IMR-90 (cell line): ENCODE data around the gene PPM1M. TPM values are rescaled to one million over a fixed set of nuclear protein-coding genes. Genes with fewer than 3 reads are reported as not detected.

ENCODE experiments used
- ATAC-seq: fragments of 200-7000 bp; cut with Tn5 transposase; 2 replicates; pipeline ENCODE4 v1.9.1; 2020; ENCODE audit warnings: low read depth, mild to moderate bottlenecking, moderate library complexity
- BruUV-seq: library from RNA; stranded (reverse); fragments of 400-500 nt; replicated peaks from 2 replicates; lab custom pipeline; 2021; lab: Mats Ljungman, UMichigan
- CTCF ChIA-PET: fragments of 300-600 bp; formaldehyde crosslinking; extraction: SDS; loops from one replicate; lab custom pipeline; 2021; ENCODE audit warnings: antibody characterized with exemption; lab: Yijun Ruan, JAX
- POLR2A ChIA-PET: fragments of 300-600 bp; sonication (Branson Sonifier 250); formaldehyde crosslinking; loops from one replicate; lab custom pipeline; 2022; ENCODE audit warnings: antibody characterized with exemption; ENCODE audit not compliant: unreplicated experiment; lab: Charles Lee
- DNase-seq: peaks from one replicate; pipeline ENCODE4 v3.0.0; 2013
- H2AFZ ChIP-seq: replicated peaks from 2 replicates; pipeline ENCODE3; 2013; ENCODE audit warnings: low read length, mild to moderate bottlenecking; ENCODE audit not compliant: poor library complexity
- H2AK5ac ChIP-seq: 2 replicates; pipeline ENCODE4 v1.6.1; 2013; ENCODE audit warnings: low read depth, low read length, inconsistent platforms
- H2AK9ac ChIP-seq: replicated peaks from 2 replicates; pipeline ENCODE3; 2013; ENCODE audit warnings: mild to moderate bottlenecking, low read depth, low read length, moderate library complexity; ENCODE audit not compliant: poor library complexity
- H2BK120ac ChIP-seq: 2 replicates; pipeline ENCODE4 v1.6.1; 2013; ENCODE audit warnings: low read depth, low read length, inconsistent platforms
- H2BK15ac ChIP-seq: 3 replicates; pipeline ENCODE4 v1.6.1; 2013; ENCODE audit warnings: low read depth, low read length, inconsistent platforms
- H2BK20ac ChIP-seq: 2 replicates; pipeline ENCODE4 v1.6.1; 2013; ENCODE audit warnings: low read depth, mild to moderate bottlenecking, inconsistent platforms, low read length, moderate library complexity
- H2BK5ac ChIP-seq: 2 replicates; pipeline ENCODE4 v1.6.1; 2013; ENCODE audit warnings: mild to moderate bottlenecking, low read depth, low read length, inconsistent platforms; ENCODE audit not compliant: poor library complexity, severe bottlenecking
- H3K14ac ChIP-seq: replicated peaks from 2 replicates; pipeline ENCODE4 v1.6.1; 2013; ENCODE audit warnings: low read depth, low read length, inconsistent platforms
- H3K18ac ChIP-seq: 2 replicates; pipeline ENCODE4 v1.6.1; 2013; ENCODE audit warnings: low read depth, low read length, control low read depth
- H3K23ac ChIP-seq: 2 replicates; pipeline ENCODE4 v1.6.1; 2013; ENCODE audit warnings: low read depth, low read length, inconsistent platforms
- H3K27ac ChIP-seq: 2 replicates; pipeline ENCODE4 v1.5.1; 2013; ENCODE audit warnings: mild to moderate bottlenecking, control low read depth, low read length; ENCODE audit not compliant: insufficient read depth
- H3K27me3 ChIP-seq: 2 replicates; pipeline ENCODE4 v1.6.1; 2013; ENCODE audit warnings: low read length; ENCODE audit not compliant: control insufficient read depth, insufficient read depth
- H3K36me3 ChIP-seq: 2 replicates; pipeline ENCODE4 v1.6.1; 2013; ENCODE audit warnings: low read length, mixed read lengths; ENCODE audit not compliant: control insufficient read depth, insufficient read depth
- H3K4ac ChIP-seq: 2 replicates; pipeline ENCODE4 v1.6.1; 2013; ENCODE audit warnings: low read depth, low read length, inconsistent platforms
- H3K4me1 ChIP-seq: 2 replicates; pipeline ENCODE4 v1.6.1; 2013; ENCODE audit warnings: low read length, mixed read lengths; ENCODE audit not compliant: control insufficient read depth, insufficient read depth
- H3K4me2 ChIP-seq: 2 replicates; pipeline ENCODE4 v1.6.1; 2013; ENCODE audit warnings: low read depth, mild to moderate bottlenecking, control low read depth, low read length, moderate library complexity
- H3K4me3 ChIP-seq: 2 replicates; pipeline ENCODE4 v1.5.1; 2013; ENCODE audit warnings: low read depth, mild to moderate bottlenecking, control low read depth, low read length, moderate library complexity; ENCODE audit not compliant: insufficient read depth
- H3K56ac ChIP-seq: 2 replicates; pipeline ENCODE4 v1.6.1; 2013; ENCODE audit warnings: low read length, inconsistent platforms; ENCODE audit not compliant: insufficient read depth; ENCODE audit errors: extremely low read depth
- H3K79me1 ChIP-seq, 2 experiments: 2 replicates each; pipeline ENCODE4 v1.6.1; 2013; ENCODE audit warnings: low read length in 2 of 2, inconsistent platforms in 1 of 2, low read depth in 1 of 2
- H3K9ac ChIP-seq: 2 replicates; pipeline ENCODE4 v1.6.1; 2013; ENCODE audit warnings: low read depth, low read length, control low read depth
- H3K9me1 ChIP-seq: 2 replicates; pipeline ENCODE4 v1.6.1; 2013; ENCODE audit warnings: low read length, inconsistent platforms; ENCODE audit not compliant: insufficient read depth
- H3K9me3 ChIP-seq: 2 replicates; pipeline ENCODE4 v1.6.1; 2013; ENCODE audit warnings: low read length; ENCODE audit not compliant: control insufficient read depth, insufficient read depth
- H4K20me1 ChIP-seq: 2 replicates; pipeline ENCODE4 v1.6.1; 2013; ENCODE audit warnings: low read length, inconsistent platforms; ENCODE audit not compliant: insufficient read depth
- H4K5ac ChIP-seq: 2 replicates; pipeline ENCODE4 v1.6.1; 2013; ENCODE audit warnings: mild to moderate bottlenecking, low read depth, low read length, control low read depth
- H4K8ac ChIP-seq, 2 experiments: 2 replicates each; pipeline ENCODE4 v1.6.1; 2013; ENCODE audit warnings: low read depth in 2 of 2, low read length in 2 of 2, control low read depth in 1 of 2, inconsistent platforms in 1 of 2
- H4K91ac ChIP-seq: 2 replicates; pipeline ENCODE4 v1.6.1; 2013; ENCODE audit warnings: low read depth, low read length, inconsistent platforms; ENCODE audit not compliant: insufficient read depth
- CEBPB ChIP-seq: IDR thresholded peaks from 2 replicates; pipeline ENCODE4 v1.6.1; 2012; ENCODE audit warnings: low read depth, low read length, improper control_type of control experiment
- CHD1 ChIP-seq: IDR thresholded peaks from 2 replicates; pipeline ENCODE4 v1.6.1; 2012; ENCODE audit warnings: low read depth, low read length, improper control_type of control experiment
- FOS ChIP-seq: fragments of 150-350 bp; IDR thresholded peaks from 2 replicates; pipeline ENCODE4 v1.6.1; 2016; ENCODE audit warnings: low read depth, low read length
- MAFK ChIP-seq: IDR thresholded peaks from 2 replicates; pipeline ENCODE4 v1.6.1; 2012; ENCODE audit warnings: low read depth, low read length, improper control_type of control experiment
- MAZ ChIP-seq: IDR thresholded peaks from 2 replicates; pipeline ENCODE4 v1.6.1; 2012; ENCODE audit warnings: low read depth, mild to moderate bottlenecking, low read length, improper control_type of control experiment, moderate library complexity, borderline replicate concordance
- MXI1 ChIP-seq: IDR thresholded peaks from 2 replicates; pipeline ENCODE4 v1.6.1; 2012; ENCODE audit warnings: low read depth, mild to moderate bottlenecking, low read length, moderate library complexity, borderline replicate concordance
- NFE2L2 ChIP-seq: fragments of 150-350 bp; IDR thresholded peaks from 2 replicates; pipeline ENCODE4 v1.6.1; 2016; ENCODE audit warnings: low read depth, mild to moderate bottlenecking, low read length
- POLR2A ChIP-seq: IDR thresholded peaks from 2 replicates; pipeline ENCODE4 v1.6.1; 2012; ENCODE audit warnings: mild to moderate bottlenecking, low read depth, low read length
- RAD21 ChIP-seq: IDR thresholded peaks from 2 replicates; pipeline ENCODE4 v1.6.1; 2012; ENCODE audit warnings: low read length, improper control_type of control experiment
- RCOR1 ChIP-seq: IDR thresholded peaks from 2 replicates; pipeline ENCODE4 v1.6.1; 2012; ENCODE audit warnings: mild to moderate bottlenecking, low read length, improper control_type of control experiment; ENCODE audit not compliant: insufficient replicate concordance
- RFX5 ChIP-seq: IDR thresholded peaks from 2 replicates; pipeline ENCODE4 v1.8.0; 2012; ENCODE audit warnings: low read depth, mild to moderate bottlenecking, low read length, moderate library complexity
- SMC3 ChIP-seq: fragments of 150-350 bp; IDR thresholded peaks from 2 replicates; pipeline ENCODE4 v1.6.1; 2016; ENCODE audit warnings: low read depth, mild to moderate bottlenecking, antibody characterized with exemption, low read length, moderate library complexity
- WGBS, 2 experiments: methylation state at CpG; one replicate each; pipeline versions ENCODE4 v1.1.5 to v1.1.7; 2013; ENCODE audit warnings: missing lambda C conversion rate in 2 of 2; ENCODE audit not compliant: insufficient read length in 1 of 2; ENCODE audit errors: extremely low coverage in 2 of 2; 5-methylcytosine and 5-hydroxymethylcytosine counted together
- dilution Hi-C: fragments of 300-500 bp; cut with HindIII; formaldehyde crosslinking; loops from one replicate; pipeline ENCODE4 v1.14.3; 2018; ENCODE audit warnings: low sequenced_read_pairs; ENCODE audit not compliant: unreplicated experiment
- in situ Hi-C: fragments of 300-500 bp; cut with MboI; formaldehyde crosslinking; loops from 3 replicates; pipeline ENCODE4 v1.14.3; 2019; ENCODE audit warnings: low sequenced_read_pairs, inconsistent platforms, mixed read lengths
- intact Hi-C: fragments of 100-400 bp; cut with micrococcal nuclease; formaldehyde crosslinking; loops from 2 replicates; pipeline ENCODE4 v1.10.0; 2022
- polyA plus RNA-seq, 3 experiments: library from polyadenylated mRNA; depleted of rRNA; stranded (reverse); fragments of >200 nt; gene quantifications; 2 replicates each; pipeline ENCODE4 v1.2.3, GENCODE V29; 2012; ENCODE audit warnings: low replicate concordance in 1 of 3
- total RNA-seq: library from RNA; depleted of rRNA; stranded (reverse); fragments of >200 nt; gene quantifications from 2 replicates; pipeline ENCODE4 v1.2.3, GENCODE V29; 2012
- TF ChIP-seq, protein P1 (sequence below): conservative IDR thresholded peaks from 2 replicates; pipeline ENCODE4 v1.5.1; 2012; ENCODE audit warnings: mild to moderate bottlenecking, low read depth, low read length, improper control_type of control experiment
- TF ChIP-seq, protein P2 (sequence below): fragments of 150-350 bp; IDR thresholded peaks from 2 replicates; pipeline ENCODE4 v1.6.1; 2017; ENCODE audit warnings: mild to moderate bottlenecking, antibody characterized with exemption, low read length, low read depth
- TF ChIP-seq, protein P3 (sequence below): fragments of 150-350 bp; IDR thresholded peaks from 2 replicates; pipeline ENCODE4 v1.6.1; 2016; ENCODE audit warnings: low read depth, mild to moderate bottlenecking, low read length, moderate library complexity, borderline replicate concordance

The PPM1M gene
- total and polyA plus RNA-seq, 2 of the 4 experiments (the other 2 are of a cell fraction), result 12.2 to 18.1 TPM

- no peak overlapping the region for H3K4me3 ChIP-seq
- DNase-seq (peak; percentile 18), ATAC-seq (no peak)
- peaks cover 22 to 50% of the 10 kb centered on the region in 2 experiments for H3K79me1 ChIP-seq
- CTCF ChIA-PET, result interaction anchor here (0.6 kb wide), 1 partner anchor 692 kb away, joined by 3 read pairs; no protein-coding TSS in a partner anchor
- no peaks in the 10 kb centered on the region for H3K9me3 ChIP-seq
- BruUV-seq, result no TSS peak
- H2BK20ac ChIP-seq, result no peak overlapping the region
- dilution Hi-C loops (no loop called here), intact Hi-C loops (no loop called here), in situ Hi-C loops (no loop called here)
- POLR2A ChIA-PET, result interaction anchor here (0.6 kb wide), 1 partner anchor 83 kb away, joined by 3 read pairs; no protein-coding TSS in a partner anchor
- H3K14ac ChIP-seq, result no peak overlapping the region
- H2BK15ac ChIP-seq, result no peak overlapping the region
- H2BK5ac ChIP-seq, result no peak overlapping the region
- H3K4me2 ChIP-seq, result no peak overlapping the region
- no peak overlapping the region for H4K8ac ChIP-seq
- H3K56ac ChIP-seq, result no peak overlapping the region
- no peak overlapping the region for H3K9ac ChIP-seq
- no peak overlapping the region for H3K18ac ChIP-seq
- H2AK5ac ChIP-seq, result no peak overlapping the region
- no peak overlapping the region for H4K91ac ChIP-seq
- peaks cover 5% of the 10 kb centered on the region; the same call in 1 of the 2 replicates for H4K20me1 ChIP-seq
- no peak overlapping the region for H2AFZ ChIP-seq
- no peak overlapping the region for H3K23ac ChIP-seq
- WGBS, 2 experiments, result 100% methylated on average over 1 of the region's 10 CpGs; no CpG with 5 or more reads in 1 of the 2 experiments
- no peaks in the 10 kb centered on the region for H3K27me3 ChIP-seq
- no peak overlapping the region for H2BK120ac ChIP-seq
- H3K36me3 ChIP-seq, result peaks cover 62% of the 10 kb centered on the region
- no peaks in the 10 kb centered on the region for H3K4me1 ChIP-seq
- H2AK9ac ChIP-seq, result no peak overlapping the region
- no peak overlapping the region for H3K27ac ChIP-seq
- H3K4ac ChIP-seq, result no peak overlapping the region
- peaks cover 7% of the 10 kb centered on the region; the same call in 1 of the 2 replicates for H3K9me1 ChIP-seq
- no peak overlapping the region for H4K5ac ChIP-seq
- TF ChIP-seq NFE2L2 (no peak), RCOR1 (no peak), RAD21 (no peak), MAZ (no peak), MXI1 (no peak), CHD1 (no peak), RFX5 (no peak), CEBPB (no peak), MAFK (no peak), FOS (no peak), POLR2A (no peak), SMC3 (no peak)
- TF ChIP-seq, protein P1, sequence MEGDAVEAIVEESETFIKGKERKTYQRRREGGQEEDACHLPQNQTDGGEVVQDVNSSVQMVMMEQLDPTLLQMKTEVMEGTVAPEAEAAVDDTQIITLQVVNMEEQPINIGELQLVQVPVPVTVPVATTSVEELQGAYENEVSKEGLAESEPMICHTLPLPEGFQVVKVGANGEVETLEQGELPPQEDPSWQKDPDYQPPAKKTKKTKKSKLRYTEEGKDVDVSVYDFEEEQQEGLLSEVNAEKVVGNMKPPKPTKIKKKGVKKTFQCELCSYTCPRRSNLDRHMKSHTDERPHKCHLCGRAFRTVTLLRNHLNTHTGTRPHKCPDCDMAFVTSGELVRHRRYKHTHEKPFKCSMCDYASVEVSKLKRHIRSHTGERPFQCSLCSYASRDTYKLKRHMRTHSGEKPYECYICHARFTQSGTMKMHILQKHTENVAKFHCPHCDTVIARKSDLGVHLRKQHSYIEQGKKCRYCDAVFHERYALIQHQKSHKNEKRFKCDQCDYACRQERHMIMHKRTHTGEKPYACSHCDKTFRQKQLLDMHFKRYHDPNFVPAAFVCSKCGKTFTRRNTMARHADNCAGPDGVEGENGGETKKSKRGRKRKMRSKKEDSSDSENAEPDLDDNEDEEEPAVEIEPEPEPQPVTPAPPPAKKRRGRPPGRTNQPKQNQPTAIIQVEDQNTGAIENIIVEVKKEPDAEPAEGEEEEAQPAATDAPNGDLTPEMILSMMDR, result no peak
- TF ChIP-seq, protein P2, sequence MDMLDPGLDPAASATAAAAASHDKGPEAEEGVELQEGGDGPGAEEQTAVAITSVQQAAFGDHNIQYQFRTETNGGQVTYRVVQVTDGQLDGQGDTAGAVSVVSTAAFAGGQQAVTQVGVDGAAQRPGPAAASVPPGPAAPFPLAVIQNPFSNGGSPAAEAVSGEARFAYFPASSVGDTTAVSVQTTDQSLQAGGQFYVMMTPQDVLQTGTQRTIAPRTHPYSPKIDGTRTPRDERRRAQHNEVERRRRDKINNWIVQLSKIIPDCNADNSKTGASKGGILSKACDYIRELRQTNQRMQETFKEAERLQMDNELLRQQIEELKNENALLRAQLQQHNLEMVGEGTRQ, result no peak
- TF ChIP-seq, protein P3, sequence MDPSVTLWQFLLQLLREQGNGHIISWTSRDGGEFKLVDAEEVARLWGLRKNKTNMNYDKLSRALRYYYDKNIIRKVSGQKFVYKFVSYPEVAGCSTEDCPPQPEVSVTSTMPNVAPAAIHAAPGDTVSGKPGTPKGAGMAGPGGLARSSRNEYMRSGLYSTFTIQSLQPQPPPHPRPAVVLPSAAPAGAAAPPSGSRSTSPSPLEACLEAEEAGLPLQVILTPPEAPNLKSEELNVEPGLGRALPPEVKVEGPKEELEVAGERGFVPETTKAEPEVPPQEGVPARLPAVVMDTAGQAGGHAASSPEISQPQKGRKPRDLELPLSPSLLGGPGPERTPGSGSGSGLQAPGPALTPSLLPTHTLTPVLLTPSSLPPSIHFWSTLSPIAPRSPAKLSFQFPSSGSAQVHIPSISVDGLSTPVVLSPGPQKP, result no peak
Measured at GRCh38 chr3:52204337-52205073, 41.1 kb upstream of the PPM1M start.
